BLaER1 (cell line): Measurements from ENCODE around the gene UPB1.
"Not testable (repeated sequence)": the region's sequence is repeated elsewhere in the genome, so short reads cannot be mapped to it uniquely, and the experiment has no call there.

Experiments used
- H3K27ac ChIP-seq: shearing (Covaris generic); formaldehyde crosslinking; 2 replicates; pipeline ENCODE4 v1.8.1; 2022
- H3K27me3 ChIP-seq: shearing (Covaris generic); formaldehyde crosslinking; 2 replicates; pipeline ENCODE4 v1.8.1; 2022
- H3K36me3 ChIP-seq: shearing (Covaris generic); formaldehyde crosslinking; 2 replicates; pipeline ENCODE4 v1.8.1; 2022
- H3K4me1 ChIP-seq: shearing (Covaris generic); formaldehyde crosslinking; 2 replicates; pipeline ENCODE4 v1.8.1; 2022
- H3K4me2 ChIP-seq: shearing (Covaris generic); formaldehyde crosslinking; 2 replicates; pipeline ENCODE4 v1.8.1; 2022
- H3K4me3 ChIP-seq: shearing (Covaris generic); formaldehyde crosslinking; 2 replicates; pipeline ENCODE4 v1.8.1; 2022
- H3K9ac ChIP-seq: shearing (Covaris generic); formaldehyde crosslinking; 2 replicates; pipeline ENCODE4 v1.8.1; 2022
- H3K9me3 ChIP-seq: shearing (Covaris generic); formaldehyde crosslinking; 2 replicates; pipeline ENCODE4 v1.8.1; 2022
- H4K20me1 ChIP-seq: shearing (Covaris generic); formaldehyde crosslinking; 2 replicates; pipeline ENCODE4 v1.8.1; 2022
- Cebpa-rat ChIP-seq: shearing (Covaris generic); IDR thresholded peaks from 2 replicates; pipeline ENCODE4 v1.8.1; 2022

Gene UPB1

DNA sequence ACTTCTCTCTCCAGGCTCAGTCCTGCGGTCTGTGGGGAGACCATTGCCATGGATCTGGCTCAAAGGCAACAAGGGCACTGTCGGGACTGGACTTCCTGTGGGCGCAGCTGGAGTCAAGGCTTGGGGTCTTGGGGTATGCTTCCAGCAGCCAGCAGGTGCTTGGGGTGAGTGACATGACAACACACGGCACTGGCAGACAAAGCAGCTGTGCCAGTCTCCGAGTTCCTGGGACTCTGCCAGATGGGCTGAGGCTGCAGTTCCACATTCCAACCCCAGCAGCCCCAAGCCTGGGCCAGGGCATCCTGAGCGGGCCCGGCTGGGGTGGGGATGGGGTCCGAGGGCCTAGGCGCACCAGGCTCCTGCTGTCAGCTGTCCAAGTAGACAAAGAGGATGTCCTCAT is 47.5 kb downstream of the UPB1 start:
- Histone ChIP-seq H3K4me2 (no peak overlapping the region), H3K9ac (no peak overlapping the region), H3K4me3 (no peak overlapping the region), H4K20me1 (peaks cover 44% of the 10 kb centered on the region), H3K27ac (peak overlapping the region; percentile 39; the same call in 1 of the 2 replicates), H3K4me1 (peaks cover 22% of the 10 kb centered on the region), H3K9me3 (no peaks in the 10 kb centered on the region), H3K27me3 (no peaks in the 10 kb centered on the region), H3K36me3 (peaks cover 92% of the 10 kb centered on the region)
- TF ChIP-seq Cebpa-rat: no peak

- Histone ChIP-seq H4K20me1 (peaks cover 50% of the 10 kb centered on the region), H3K4me2 (no peak overlapping the region), H3K4me3 (no peak overlapping the region), H3K36me3 (peaks cover 98% of the 10 kb centered on the region), H3K4me1 (peaks cover 22% of the 10 kb centered on the region), H3K9ac (no peak overlapping the region), H3K9me3 (no peaks in the 10 kb centered on the region), H3K27ac (no peak overlapping the region), H3K27me3 (no peaks in the 10 kb centered on the region)
- no peak for TF ChIP-seq Cebpa-rat
Observed at GRCh38 chr22:24543185-24543601, 48.1 kb downstream of the UPB1 start.

- H3K27ac ChIP-seq: no peak overlapping the region
- no peaks in the 10 kb centered on the region for H3K9me3 ChIP-seq
- peaks cover 99% of the 10 kb centered on the region for H3K36me3 ChIP-seq
- TF ChIP-seq Cebpa-rat: no peak
- H3K4me3 ChIP-seq: no peak overlapping the region
- no peak overlapping the region for H3K4me2 ChIP-seq
- H3K27me3 ChIP-seq: no peaks in the 10 kb centered on the region
- peaks cover 55% of the 10 kb centered on the region for H4K20me1 ChIP-seq
- peaks cover 16% of the 10 kb centered on the region for H3K4me1 ChIP-seq
- H3K9ac ChIP-seq: no peak overlapping the region
Observed at GRCh38 chr22:24543679-24544243, 48.6 kb downstream of the UPB1 start.

- Histone ChIP-seq H3K4me2 (no peak overlapping the region), H3K27me3 (no peaks in the 10 kb centered on the region), H3K27ac (no peak overlapping the region), H4K20me1 (peaks cover 77% of the 10 kb centered on the region), H3K9ac (no peak overlapping the region), H3K36me3 (peaks cover 83% of the 10 kb centered on the region), H3K4me3 (no peak overlapping the region), H3K4me1 (peaks cover 34% of the 10 kb centered on the region), H3K9me3 (no peaks in the 10 kb centered on the region)
- TF ChIP-seq Cebpa-rat: no peak
Observed at GRCh38 chr22:24548812-24549211, 53.7 kb downstream of the UPB1 start.

- H3K36me3 ChIP-seq: peaks cover 68% of the 10 kb centered on the region
- no peaks in the 10 kb centered on the region for H3K27me3 ChIP-seq
- H4K20me1 ChIP-seq: peaks cover 87% of the 10 kb centered on the region
- H3K9me3 ChIP-seq: no peaks in the 10 kb centered on the region
- H3K9ac ChIP-seq: no peak overlapping the region
- TF ChIP-seq Cebpa-rat: no peak
- 0 out of 2 replicates have a peak overlapping the region, but pooled peaks have one; percentile 1 for H3K27ac ChIP-seq
- H3K4me1 ChIP-seq: peaks cover 38% of the 10 kb centered on the region
- no peak overlapping the region for H3K4me3 ChIP-seq
- no peak overlapping the region for H3K4me2 ChIP-seq
Observed at GRCh38 chr22:24550028-24550901, 55.1 kb downstream of the UPB1 start.

DNA sequence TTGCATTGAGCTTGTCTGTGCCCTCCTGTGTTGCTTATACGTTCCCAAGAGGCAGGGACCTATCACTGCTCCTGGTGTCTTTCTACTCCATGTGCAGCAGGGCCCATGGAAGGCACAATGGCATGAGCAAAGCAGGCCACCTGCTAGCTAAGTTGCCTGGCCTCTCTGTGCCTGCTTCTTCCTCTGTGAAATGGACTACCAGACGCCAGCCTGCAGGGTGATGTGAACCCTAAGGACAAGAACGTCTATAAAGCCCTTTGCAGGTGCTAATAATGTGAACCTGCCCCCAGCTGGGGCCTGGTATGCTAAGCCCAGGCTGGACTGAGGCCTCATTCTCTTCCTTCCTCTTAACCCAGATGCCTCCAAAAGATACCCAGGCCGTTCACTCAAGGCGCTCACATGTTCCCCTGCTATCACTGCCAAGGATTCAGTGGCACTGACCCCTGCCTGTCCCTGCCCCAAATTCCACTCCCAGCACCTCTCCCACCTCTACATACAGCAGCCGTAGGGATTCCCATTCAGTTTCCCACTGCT is 55.8 kb downstream of the UPB1 start:
- H3K27me3 ChIP-seq: no peaks in the 10 kb centered on the region
- no peak overlapping the region for H3K9ac ChIP-seq
- H3K27ac ChIP-seq: 0 out of 2 replicates have a peak overlapping the region, but pooled peaks have one; percentile 1
- peaks cover 38% of the 10 kb centered on the region for H3K4me1 ChIP-seq
- peaks cover 87% of the 10 kb centered on the region for H4K20me1 ChIP-seq
- H3K4me3 ChIP-seq: no peak overlapping the region
- H3K4me2 ChIP-seq: no peak overlapping the region
- no peak for TF ChIP-seq Cebpa-rat
- H3K36me3 ChIP-seq: peaks cover 62% of the 10 kb centered on the region
- no peaks in the 10 kb centered on the region for H3K9me3 ChIP-seq

GRCh38 chr22:24552503-24553286 is 57.6 kb downstream of the UPB1 start:
- not testable (repeated sequence) for H3K27me3 ChIP-seq, H3K9me3 ChIP-seq
- H3K4me1 ChIP-seq: peaks cover 51% of the 10 kb centered on the region
- peak overlapping the region; percentile 93 for H3K4me2 ChIP-seq
- peaks cover 88% of the 10 kb centered on the region for H4K20me1 ChIP-seq
- H3K36me3 ChIP-seq: peaks cover 52% of the 10 kb centered on the region
- peak overlapping the region; percentile 96 for H3K27ac ChIP-seq
- H3K9ac ChIP-seq: peak overlapping the region; percentile 97
- H3K4me3 ChIP-seq: peak overlapping the region; percentile 90

- H3K4me3 ChIP-seq: peak overlapping the region; percentile 90
- no peaks in the 10 kb centered on the region for H3K9me3 ChIP-seq
- no peaks in the 10 kb centered on the region for H3K27me3 ChIP-seq
- peak overlapping the region; percentile 97 for H3K9ac ChIP-seq
- TF ChIP-seq Cebpa-rat: no peak
- H3K4me1 ChIP-seq: peaks cover 62% of the 10 kb centered on the region
- peaks cover 88% of the 10 kb centered on the region for H4K20me1 ChIP-seq
- H3K36me3 ChIP-seq: peaks cover 52% of the 10 kb centered on the region
- peak overlapping the region; percentile 93 for H3K4me2 ChIP-seq
- peak overlapping the region; percentile 96 for H3K27ac ChIP-seq
Observed at GRCh38 chr22:24553597-24554312, 58.6 kb downstream of the UPB1 start.
